HepG2 (cell line): ENCODE data around the gene ZDHHC21. TPM values are rescaled to one million over a fixed set of nuclear protein-coding genes. Genes with fewer than 3 reads are reported as not detected.

Experiments
- ATAC-seq: fragments of 200-7000 bp; cut with Tn5 transposase; 3 replicates; pipeline ENCODE4 v1.9.1; 2020; ENCODE audit warnings: mild to moderate bottlenecking, moderate library complexity
- BruUV-seq: library from RNA; stranded (reverse); fragments of 400-500 nt; replicated peaks from 2 replicates; lab custom pipeline; 2021; lab: Mats Ljungman, UMichigan
- CTCF ChIA-PET: fragments of 300-600 bp; formaldehyde crosslinking; extraction: SDS; loops from one replicate; lab custom pipeline; 2021; ENCODE audit warnings: low total read pairs, inconsistent platforms, low intra/inter-chr PET ratio; lab: Yijun Ruan, JAX
- POLR2A ChIA-PET: fragments of 350-600 bp; sonication (Branson Sonifier 250); formaldehyde crosslinking; loops from one replicate; lab custom pipeline; 2020; ENCODE audit warnings: antibody characterized with exemption, inconsistent platforms; lab: Yijun Ruan, JAX
- DNase-seq: peaks from one replicate; pipeline ENCODE4 v3.0.0-alpha.2; 2015; ENCODE audit warnings: low spot score
- FAIRE-seq: peaks from 3 replicates; lab custom pipeline; 2011; peaks lifted over from hg19 to GRCh38; lab: Jason Lieb, UNC
- H2AFZ ChIP-seq: one replicate; pipeline ENCODE4 v1.6.1; 2011; ENCODE audit warnings: low read length, inconsistent platforms
- H3K27ac ChIP-seq: fragments of 300-600 bp; 3 replicates; pipeline ENCODE4 v1.8.0; 2011; ENCODE audit warnings: mixed run types, mild to moderate bottlenecking, mixed read lengths, low read length, inconsistent platforms; ENCODE audit not compliant: insufficient read depth; ENCODE audit errors: extremely low read length
- H3K27me3 ChIP-seq, 2 experiments: fragments of 200-600 bp in 1 of 2; 2 replicates in 1 of 2; 3 replicates in 1 of 2; pipeline versions ENCODE4 v1.6.0 to v1.8.0; 2011; ENCODE audit warnings: low read length in 2 of 2, mild to moderate bottlenecking in 2 of 2, moderate library complexity in 2 of 2, inconsistent platforms in 1 of 2; ENCODE audit not compliant: insufficient read depth in 2 of 2, control insufficient read depth in 1 of 2
- H3K36me3 ChIP-seq, 2 experiments: fragments of 200-600 bp in 1 of 2; replicated peaks in 1 of 2; 2 replicates in 1 of 2; 3 replicates in 1 of 2; pipeline versions ENCODE4 v1.5.1 to v1.8.0; 2011; ENCODE audit warnings: low read length in 2 of 2, inconsistent platforms in 1 of 2; ENCODE audit not compliant: insufficient read depth in 2 of 2, control insufficient read depth in 1 of 2
- H3K4me1 ChIP-seq: 2 replicates; pipeline ENCODE4 v1.5.1; 2012; ENCODE audit warnings: low read length, inconsistent platforms; ENCODE audit not compliant: insufficient read depth
- H3K4me2 ChIP-seq: 2 replicates; pipeline ENCODE4 v1.6.0; 2011; ENCODE audit warnings: low read depth, low read length, inconsistent platforms
- H3K4me3 ChIP-seq, 3 experiments: fragments of 200-600 bp in 1 of 3; sonication (generic), shearing (Covaris generic) in 1 of 3; replicated peaks in 1 of 3; 2 replicates each; pipeline ENCODE4 v1.5.1; 2011 to 2016; ENCODE audit warnings: low read length in 3 of 3, inconsistent platforms in 2 of 3, low read depth in 2 of 3, mild to moderate bottlenecking in 2 of 3, control low read depth in 1 of 3, mixed read lengths in 1 of 3; ENCODE audit not compliant: insufficient read depth in 1 of 3
- H3K79me2 ChIP-seq: one replicate; pipeline ENCODE4 v1.6.1; 2011; ENCODE audit warnings: low read length, inconsistent platforms; ENCODE audit not compliant: insufficient read depth
- H3K9ac ChIP-seq: 2 replicates; pipeline ENCODE4 v1.6.0; 2011; ENCODE audit warnings: mild to moderate bottlenecking, low read depth, low read length, inconsistent platforms; ENCODE audit not compliant: insufficient read depth
- H3K9me3 ChIP-seq: 2 replicates; pipeline ENCODE4 v1.5.1; 2012; ENCODE audit warnings: mild to moderate bottlenecking, low read length
- H4K20me1 ChIP-seq: 2 replicates; pipeline ENCODE4 v1.6.0; 2011; ENCODE audit warnings: inconsistent platforms, mild to moderate bottlenecking, low read length, moderate library complexity; ENCODE audit not compliant: insufficient read depth
- AGO1 ChIP-seq: fragments of 200-400 bp; formaldehyde crosslinking; IDR thresholded peaks from 2 replicates; pipeline ENCODE4 v1.6.1; 2017; ENCODE audit warnings: mild to moderate bottlenecking, low read depth, low read length, moderate library complexity; ENCODE audit not compliant: poor library complexity, severe bottlenecking
- BATF2 ChIP-seq: sonication (generic); formaldehyde crosslinking; IDR thresholded peaks from 2 replicates; pipeline ENCODE4 v1.8.0; 2022; ENCODE audit warnings: mild to moderate bottlenecking, missing genetic modification reagents, moderate library complexity
- CBX5 ChIP-seq: sonication (generic); formaldehyde crosslinking; IDR thresholded peaks from 2 replicates; pipeline ENCODE4 v1.4.0; 2020; ENCODE audit warnings: missing genetic modification reagents, borderline replicate concordance
- FOXC1 ChIP-seq: sonication (generic); formaldehyde crosslinking; IDR thresholded peaks from 2 replicates; pipeline ENCODE4 v1.8.0; 2022; ENCODE audit warnings: mild to moderate bottlenecking, missing genetic modification reagents, borderline replicate concordance
- GABPB1 ChIP-seq: IDR thresholded peaks from 2 replicates; pipeline ENCODE4 v1.6.1; 2016; ENCODE audit warnings: mild to moderate bottlenecking, missing genetic modification reagents, moderate library complexity, missing compliant biosample characterization
- HMGXB3 ChIP-seq: sonication (generic); formaldehyde crosslinking; IDR thresholded peaks from 2 replicates; pipeline ENCODE4 v1.4.0; 2020; ENCODE audit warnings: missing genetic modification reagents, borderline replicate concordance
- HOXA3 ChIP-seq: sonication (generic); formaldehyde crosslinking; IDR thresholded peaks from 2 replicates; pipeline ENCODE4 v1.5.0; 2020; ENCODE audit warnings: missing genetic modification reagents
- IKZF4 ChIP-seq: sonication (generic); formaldehyde crosslinking; IDR thresholded peaks from 2 replicates; pipeline ENCODE4 v1.5.1; 2020; ENCODE audit warnings: borderline replicate concordance, mild to moderate bottlenecking, low read depth, missing genetic modification reagents; ENCODE audit errors: not compliant biosample characterization
- MYC ChIP-seq: sonication (generic); formaldehyde crosslinking; IDR thresholded peaks from 2 replicates; pipeline ENCODE4 v1.9.0; 2021; ENCODE audit warnings: missing genetic modification reagents, borderline replicate concordance
- POLR2AphosphoS2 ChIP-seq: IDR thresholded peaks from 2 replicates; pipeline ENCODE4 v1.6.1; 2011; ENCODE audit warnings: low read depth, low read length, improper control_type of control experiment
- RARA ChIP-seq: IDR thresholded peaks from 2 replicates; pipeline ENCODE4 v1.6.1; 2016; ENCODE audit warnings: missing genetic modification reagents, missing compliant biosample characterization
- YEATS4 ChIP-seq: sonication (generic); formaldehyde crosslinking; IDR thresholded peaks from 2 replicates; pipeline ENCODE4 v1.4.0; 2020; ENCODE audit warnings: missing genetic modification reagents, borderline replicate concordance
- ZNF335 ChIP-seq: sonication (generic); formaldehyde crosslinking; IDR thresholded peaks from 2 replicates; pipeline ENCODE4 v1.4.0; 2020; ENCODE audit warnings: missing genetic modification reagents
- ZNF367 ChIP-seq: sonication (generic); formaldehyde crosslinking; IDR thresholded peaks from 2 replicates; pipeline ENCODE4 v1.4.0; 2020; ENCODE audit warnings: missing genetic modification reagents, borderline replicate concordance
- ZNF441 ChIP-seq: sonication (generic); formaldehyde crosslinking; IDR thresholded peaks from 2 replicates; pipeline ENCODE4 v1.7.0; 2021; ENCODE audit warnings: missing genetic modification reagents, borderline replicate concordance
- WGBS: methylation state at CpG from one replicate; pipeline ENCODE4 v1.1.6; 2017; ENCODE audit warnings: low lambda C conversion rate; 5-methylcytosine and 5-hydroxymethylcytosine counted together
- in situ Hi-C: cut with HindIII; loops from 2 replicates; pipeline ENCODE4 v1.10.0; 2017; ENCODE audit warnings: low pct_unique_long_range_greater_than_20kb; ENCODE audit not compliant: extremely low pct_ligation_motif_present
- intact Hi-C: fragments of 100-400 bp; cut with micrococcal nuclease; formaldehyde crosslinking; loops from one replicate; pipeline ENCODE4 v1.10.0; 2022; ENCODE audit not compliant: unreplicated experiment
- polyA plus RNA-seq, 8 experiments: library from polyadenylated mRNA; depleted of rRNA in 3 of 8; stranded (reverse) in 7 of 8; unstranded in 1 of 8; fragments of >200 nt; fragmentation: Illumina TruSeq in 4 of 8; extraction: Trizol in 4 of 8; gene quantifications; 2 replicates each; pipeline versions ENCODE4 v1.2.1 to v1.2.3, GENCODE V29; 2011 to 2016; ENCODE audit warnings: low read depth in 4 of 8, missing spikeins in 1 of 8, mixed read lengths in 1 of 8; ENCODE audit not compliant: insufficient read depth in 1 of 8
- total RNA-seq, 5 experiments: library from RNA; depleted of rRNA; stranded (reverse); fragments of >200 nt; fragmentation: Illumina TruSeq; extraction: Trizol; gene quantifications; 2 replicates each; pipeline ENCODE4 v1.2.3, GENCODE V29; 2016; ENCODE audit warnings: low read depth in 1 of 5

ZDHHC21 gene
- total and polyA plus RNA-seq, 2 of the 13 experiments (the other 11 are each of a cell fraction or from before 2014, with no cell fraction given): 2.4 to 3.7 TPM

- no peak overlapping the region for H3K9ac ChIP-seq
- no TSS peak for BruUV-seq
- no peak for TF ChIP-seq POLR2AphosphoS2
- TF ChIP-seq IKZF4 (CRISPR knock-in tag): no peak
- TF ChIP-seq ZNF335 (CRISPR knock-in tag): no peak
- no peak for TF ChIP-seq MYC (CRISPR knock-in tag)
- TF ChIP-seq ZNF441: no peak
- TF ChIP-seq YEATS4 (CRISPR knock-in tag): no peak
- no peak for TF ChIP-seq HMGXB3 (CRISPR knock-in tag)
- TF ChIP-seq FOXC1 (CRISPR knock-in tag): no peak
- TF ChIP-seq GABPB1 (CRISPR knock-in tag): no peak
- no peak for TF ChIP-seq ZNF367 (CRISPR knock-in tag)
- TF ChIP-seq RARA (CRISPR knock-in tag): no peak
- no peak for TF ChIP-seq HOXA3
- no peak for TF ChIP-seq CBX5 (CRISPR knock-in tag)
- TF ChIP-seq AGO1: no peak
- TF ChIP-seq BATF2 (CRISPR knock-in tag): no peak
- H3K4me2 ChIP-seq: no peak overlapping the region
- in situ Hi-C loops: no loop called here
- intact Hi-C loops: no loop called here
- H2AFZ ChIP-seq: no peak overlapping the region
- no peak overlapping the region for H3K4me3 ChIP-seq
- no peaks in the 10 kb centered on the region for H3K79me2 ChIP-seq
- no peaks in the 10 kb centered on the region for H3K4me1 ChIP-seq
- H3K27ac ChIP-seq: no peak overlapping the region
- no peak for FAIRE-seq
- ChIA-PET POLR2A (no interaction called here), CTCF (no interaction called here)
- ATAC-seq: no peak
- H3K9me3 ChIP-seq: no peaks in the 10 kb centered on the region
- H4K20me1 ChIP-seq: no peaks in the 10 kb centered on the region
- H3K27me3 ChIP-seq: no peaks in the 10 kb centered on the region
- H3K36me3 ChIP-seq: no peaks in the 10 kb centered on the region
- DNase-seq: no peak
- whole genome bisulfite sequencing: 92% methylated on average over 4 of the region's 7 CpGs
These were observed 59.2 kb downstream of the ZDHHC21 start for GRCh38 chr9:14633906-14634565.
